PC-3 (cell line): ENCODE measurements around the gene SAFB2. TPM values are rescaled to one million over a fixed set of nuclear protein-coding genes. Genes with fewer than 3 reads are reported as not detected.

ENCODE experiments used
- ATAC-seq: fragments of 200-7000 bp; cut with Tn5 transposase; 2 replicates; pipeline ENCODE4 v1.9.1; 2020; ENCODE audit warnings: mild to moderate bottlenecking, moderate library complexity
- Bru-seq: library from RNA; stranded (reverse); fragments of 400-500 nt; gene quantifications from one replicate; lab custom pipeline; 2021; lab: Mats Ljungman, UMichigan
- BruChase-seq, 2 experiments: library from RNA; stranded (reverse); fragments of 400-500 nt; gene quantifications; one replicate each; lab custom pipeline; 2021; lab: Mats Ljungman, UMichigan
- BruUV-seq: library from RNA; stranded (reverse); fragments of 400-500 nt; replicated peaks from 2 replicates; lab custom pipeline; 2021; lab: Mats Ljungman, UMichigan
- CTCF ChIA-PET: fragments of 300-600 bp; sonication (Branson Sonifier 250); formaldehyde crosslinking; loops from one replicate; lab custom pipeline; 2022; ENCODE audit warnings: antibody characterized with exemption; lab: Charles Lee
- POLR2A ChIA-PET: fragments of 300-600 bp; sonication (Branson Sonifier 250); formaldehyde crosslinking; loops from one replicate; lab custom pipeline; 2022; ENCODE audit warnings: antibody characterized with exemption; ENCODE audit not compliant: unreplicated experiment; lab: Charles Lee
- DNase-seq: peaks from one replicate; pipeline ENCODE4 v3.0.0-alpha.2; 2015
- H2AFZ ChIP-seq: fragments of 300-600 bp; sonication (generic); 2 replicates; pipeline ENCODE4 v1.6.0; 2016; ENCODE audit warnings: antibody characterized with exemption, low read length
- H3F3A ChIP-seq: fragments of 300-600 bp; sonication (generic); one replicate; pipeline ENCODE4 v1.6.0; 2017; ENCODE audit warnings: antibody characterized with exemption, low read length, control low read depth, mild to moderate bottlenecking; ENCODE audit not compliant: unreplicated experiment
- H3K27ac ChIP-seq: fragments of 300-600 bp; sonication (generic); 2 replicates; pipeline ENCODE4 v1.5.1; 2016; ENCODE audit warnings: mild to moderate bottlenecking, low read length
- H3K27me3 ChIP-seq: fragments of 300-600 bp; sonication (generic); 2 replicates; pipeline ENCODE4 v1.6.1; 2016; ENCODE audit warnings: low read length, mixed read lengths
- H3K36me3 ChIP-seq: fragments of 300-600 bp; sonication (generic); 2 replicates; pipeline ENCODE4 v1.6.1; 2016; ENCODE audit warnings: low read depth, mixed run types, low read length, mixed read lengths
- H3K4me1 ChIP-seq: fragments of 300-600 bp; sonication (generic); 2 replicates; pipeline ENCODE4 v1.5.1; 2016; ENCODE audit warnings: low read length; ENCODE audit not compliant: insufficient read depth
- H3K4me2 ChIP-seq: fragments of 300-600 bp; sonication (generic); 2 replicates; pipeline ENCODE4 v1.6.0; 2016; ENCODE audit warnings: low read length
- H3K4me3 ChIP-seq: fragments of 300-600 bp; sonication (generic); 2 replicates; pipeline ENCODE4 v1.5.1; 2016; ENCODE audit warnings: mild to moderate bottlenecking, low read length, mixed read lengths
- H3K79me2 ChIP-seq: fragments of 300-600 bp; sonication (generic); 2 replicates; pipeline ENCODE4 v1.6.1; 2017; ENCODE audit warnings: low read length, mixed read lengths
- H3K9ac ChIP-seq: fragments of 300-600 bp; sonication (generic); 2 replicates; pipeline ENCODE4 v1.6.0; 2016; ENCODE audit warnings: mild to moderate bottlenecking, low read length
- H3K9me2 ChIP-seq: fragments of 300-600 bp; sonication (generic); replicated peaks from 2 replicates; pipeline ENCODE4 v1.6.1; 2016; ENCODE audit warnings: mixed run types, low read length, mixed read lengths
- H3K9me3 ChIP-seq: fragments of 300-600 bp; sonication (generic); 2 replicates; pipeline ENCODE4 v1.6.1; 2016; ENCODE audit warnings: low read length, mixed read lengths
- H4K20me1 ChIP-seq: fragments of 300-600 bp; sonication (generic); 2 replicates; pipeline ENCODE4 v1.6.1; 2016; ENCODE audit warnings: low read length, mixed read lengths
- CTCF ChIP-seq: fragments of 300-600 bp; sonication (generic); conservative IDR thresholded peaks from 2 replicates; pipeline ENCODE4 v1.5.1; 2017; ENCODE audit warnings: antibody characterized with exemption, low read depth, mild to moderate bottlenecking, low read length
- EZH2 ChIP-seq: fragments of 300-600 bp; sonication (generic); IDR thresholded peaks from one replicate; pipeline ENCODE4 v1.6.1; 2017; ENCODE audit warnings: antibody characterized with exemption, mild to moderate bottlenecking, low read length; ENCODE audit not compliant: unreplicated experiment
- EZH2phosphoT487 ChIP-seq: fragments of 300-600 bp; sonication (generic); IDR thresholded peaks from 2 replicates; pipeline ENCODE4 v1.6.1; 2018; ENCODE audit warnings: mild to moderate bottlenecking, antibody characterized with exemption, low read length, borderline replicate concordance
- intact Hi-C: fragments of 100-400 bp; cut with micrococcal nuclease; formaldehyde crosslinking; loops from 2 replicates; pipeline ENCODE4 v1.9.0; 2023
- long read RNA-seq: library from polyadenylated mRNA; unstranded; transcript quantifications from one replicate; pipeline ENCODE4 v2.0.0, GENCODE V29; 2021; ENCODE audit not compliant: unreplicated experiment
- total RNA-seq: library from RNA; depleted of rRNA; stranded (reverse); fragments of >200 nt; gene quantifications from 2 replicates; pipeline ENCODE4 v1.2.3, GENCODE V29; 2014; rRNA removed

SAFB2 gene
- 77.5 and 101 TPM in 2 replicates for total RNA-seq
- Bru-seq, nascent RNA: percentile 93 among the genes with signal in this experiment
- percentile 94 among the genes with signal in this experiment for BruChase-seq, experiment 1, labeled RNA remaining after a 6-hour chase
- percentile 96 among the genes with signal in this experiment for BruChase-seq, experiment 2, labeled RNA remaining after a 2-hour chase
- long read RNA-seq, transcript SAFB2-201 (21 exons, 3,371 nt): major isoform, 11 of 168 reads
- long read RNA-seq, partial matches to known transcripts: 120 of 168 reads
- long read RNA-seq, other reads (novel, unspliced or antisense): 36 of 168 reads

- ChIA-PET CTCF (interaction anchor here (0.6 to 1.0 kb wide), 3 partner anchors 60 to 67 kb away, joined by 3 to 5 read pairs (median 3); partner anchors contain the start of gene RPL36), POLR2A (interaction anchor here (0.6 to 1.0 kb wide), 5 partner anchors 15 to 750 kb away, joined by 3 to 4 read pairs (median 3); partner anchors contain the start of genes ALKBH7 and RANBP3)
- H2AFZ ChIP-seq: peak within 1 kb of the TSS; percentile 74
- TF ChIP-seq EZH2phosphoT487: no peak
- no peak for TF ChIP-seq CTCF
- TF ChIP-seq EZH2: no peak
- H3K9me2 ChIP-seq: no peaks in the 10 kb centered on the region
- peak within 1 kb of the TSS; percentile 96 for H3K4me2 ChIP-seq
- intact Hi-C loops: loop anchor here (1.0 kb wide), 1 partner anchor 14 kb away; no protein-coding TSS in a partner anchor
- H3K36me3 ChIP-seq: peaks cover 65% of the 10 kb centered on the region
- H4K20me1 ChIP-seq: peaks cover 60% of the 10 kb centered on the region
- H3K4me1 ChIP-seq: peaks cover 36% of the 10 kb centered on the region
- H3K79me2 ChIP-seq: peaks cover 97% of the 10 kb centered on the region
- peak within 1 kb of the TSS; percentile 67 for H3K27ac ChIP-seq
- H3F3A ChIP-seq: no peaks in the 10 kb centered on the region
- no peaks in the 10 kb centered on the region for H3K27me3 ChIP-seq
- no TSS peak for BruUV-seq
- H3K9ac ChIP-seq: peak within 1 kb of the TSS; percentile 98
- DNase-seq (peak; percentile 100), ATAC-seq (peak; percentile 90)
- no peaks in the 10 kb centered on the region for H3K9me3 ChIP-seq
- peak within 1 kb of the TSS; percentile 90 for H3K4me3 ChIP-seq
Observed at GRCh38 chr19:5622465-5623396, at the start of gene SAFB2, which contains the start of gene SAFB. TSS of gene SAFB2 (minus strand) at chr19:5622776. CDS start at chr19:5622715, 61 bp downstream. TSS of gene SAFB (plus strand) at chr19:5623083. CDS start at chr19:5623206, 123 bp downstream.

- Histone ChIP-seq H3K4me3 (no peak overlapping the region), H3K36me3 (peaks cover 30% of the 10 kb centered on the region), H3K27ac (no peak overlapping the region), H3F3A (no peaks in the 10 kb centered on the region), H3K27me3 (no peaks in the 10 kb centered on the region), H3K9ac (no peak overlapping the region), H3K4me2 (no peak overlapping the region), H3K4me1 (no peaks in the 10 kb centered on the region), H4K20me1 (no peaks in the 10 kb centered on the region), H3K9me3 (no peaks in the 10 kb centered on the region), H3K9me2 (no peaks in the 10 kb centered on the region), H3K79me2 (no peaks in the 10 kb centered on the region), H2AFZ (no peak overlapping the region)
- 0 out of 2 replicates have a peak, but pooled peaks have one; percentile 10 for ATAC-seq
- CTCF ChIA-PET: no interaction called here
- intact Hi-C loops: no loop called here
- no peak for DNase-seq
- BruUV-seq: no TSS peak
- POLR2A ChIA-PET: no interaction called here
- TF ChIP-seq EZH2: no peak
- no peak for TF ChIP-seq CTCF
- no peak for TF ChIP-seq EZH2phosphoT487
Observed at GRCh38 chr19:5671600-5671999, 49.0 kb upstream of the SAFB2 start.
